Parathyroid adenoma (tissue), 2 donors: ENCODE measurements around the gene CHCHD1.

Source experiments
- H2AFZ ChIP-seq: fragments of 300-600 bp; sonication (generic); one replicate; pipeline ENCODE4 v1.7.0; 2017; ENCODE audit warnings: antibody characterized with exemption, mild to moderate bottlenecking
- H3K27ac ChIP-seq: fragments of 300-600 bp; sonication (generic); one replicate; pipeline ENCODE4 v1.7.0; 2017
- H3K27me3 ChIP-seq: fragments of 300-600 bp; sonication (generic); one replicate; pipeline ENCODE4 v1.7.0; 2017; ENCODE audit warnings: low read length; ENCODE audit not compliant: control insufficient read depth, insufficient read depth
- H3K36me3 ChIP-seq: fragments of 300-600 bp; sonication (generic); one replicate; pipeline ENCODE4 v1.7.0; 2017; ENCODE audit warnings: low read length; ENCODE audit not compliant: control insufficient read depth, insufficient read depth
- H3K4me1 ChIP-seq: fragments of 300-600 bp; sonication (generic); one replicate; pipeline ENCODE4 v1.7.0; 2017; ENCODE audit warnings: control low read depth
- H3K4me2 ChIP-seq: fragments of 300-600 bp; sonication (generic); one replicate; pipeline ENCODE4 v1.7.0; 2017; ENCODE audit warnings: low read length
- H3K4me3 ChIP-seq: fragments of 300-600 bp; sonication (generic); one replicate; pipeline ENCODE4 v1.7.0; 2017; ENCODE audit warnings: low read depth, low read length
- H3K79me2 ChIP-seq: fragments of 300-600 bp; sonication (generic); one replicate; pipeline ENCODE4 v1.7.0; 2017; ENCODE audit warnings: control low read depth
- H3K9ac ChIP-seq: fragments of 300-600 bp; sonication (generic); one replicate; pipeline ENCODE4 v1.7.0; 2017; ENCODE audit warnings: mild to moderate bottlenecking
- H3K9me3 ChIP-seq: fragments of 300-600 bp; sonication (generic); one replicate; pipeline ENCODE4 v1.7.0; 2017; ENCODE audit warnings: low read length; ENCODE audit not compliant: control insufficient read depth
- CTCF ChIP-seq: fragments of 300-600 bp; sonication (generic); IDR thresholded peaks from one replicate; pipeline ENCODE4 v1.7.0; 2017; ENCODE audit warnings: antibody characterized with exemption, mild to moderate bottlenecking
- donor health status: primary hyperparathyroidism.

The CHCHD1 gene

GRCh38 chr10:73818402-73818801 is 36.6 kb downstream of the CHCHD1 start:
- H2AFZ ChIP-seq: no peak overlapping the region
- TF ChIP-seq CTCF: no peak
- H3K27ac ChIP-seq: no peak overlapping the region
- no peaks in the 10 kb centered on the region for H3K79me2 ChIP-seq
- no peak overlapping the region for H3K4me3 ChIP-seq
- H3K4me1 ChIP-seq: no peaks in the 10 kb centered on the region
- H3K27me3 ChIP-seq: no peaks in the 10 kb centered on the region
- no peak overlapping the region for H3K4me2 ChIP-seq
- H3K36me3 ChIP-seq: no peaks in the 10 kb centered on the region
- no peaks in the 10 kb centered on the region for H3K9me3 ChIP-seq
- no peak overlapping the region for H3K9ac ChIP-seq

GRCh38 chr10:73819081-73819480 is 37.2 kb downstream of the CHCHD1 start:
- no peak overlapping the region for H3K4me2 ChIP-seq
- no peaks in the 10 kb centered on the region for H3K9me3 ChIP-seq
- TF ChIP-seq CTCF: no peak
- H3K27me3 ChIP-seq: no peaks in the 10 kb centered on the region
- no peaks in the 10 kb centered on the region for H3K79me2 ChIP-seq
- no peak overlapping the region for H3K27ac ChIP-seq
- no peak overlapping the region for H3K9ac ChIP-seq
- no peaks in the 10 kb centered on the region for H3K4me1 ChIP-seq
- no peak overlapping the region for H3K4me3 ChIP-seq
- H3K36me3 ChIP-seq: no peaks in the 10 kb centered on the region
- H2AFZ ChIP-seq: no peak overlapping the region

GRCh38 chr10:73819513-73820093 is 37.8 kb downstream of the CHCHD1 start:
- Histone ChIP-seq H2AFZ (no peak overlapping the region), H3K36me3 (no peaks in the 10 kb centered on the region), H3K4me1 (no peaks in the 10 kb centered on the region), H3K9me3 (no peaks in the 10 kb centered on the region), H3K4me2 (no peak overlapping the region), H3K9ac (no peak overlapping the region), H3K79me2 (no peaks in the 10 kb centered on the region), H3K27me3 (no peaks in the 10 kb centered on the region), H3K4me3 (no peak overlapping the region), H3K27ac (no peak overlapping the region)
- no peak for TF ChIP-seq CTCF

- Histone ChIP-seq H3K27me3 (no peaks in the 10 kb centered on the region), H3K36me3 (no peaks in the 10 kb centered on the region), H3K4me3 (no peak overlapping the region)
These were observed 41.5 kb downstream of the CHCHD1 start for GRCh38 chr10:73823391-73823790.

More at GRCh38 chr10:73823391-73823790, 41.5 kb downstream of the CHCHD1 start:
- H3K9me3 ChIP-seq: no peaks in the 10 kb centered on the region
- TF ChIP-seq CTCF: no peak
- H2AFZ ChIP-seq: no peak overlapping the region
- H3K79me2 ChIP-seq: no peaks in the 10 kb centered on the region
- H3K9ac ChIP-seq: no peak overlapping the region
- H3K4me1 ChIP-seq: no peaks in the 10 kb centered on the region
- no peak overlapping the region for H3K4me2 ChIP-seq
- H3K27ac ChIP-seq: no peak overlapping the region
